ENCODE results near the gene CPNE5. TPM values are rescaled to one million over a fixed set of nuclear protein-coding genes. Genes with fewer than 3 reads are reported as not detected.
A peak's percentile ranks its signal among the peaks of the same experiment; 100 is the strongest.

Gene CPNE5
- total and polyA plus RNA-seq, 9 of the 15 experiments (the other 6 are each of a cell fraction or from before 2014, with no cell fraction given) = 0.14 to 1.0 (median 0.46) TPM; not detected in 2

DNA sequence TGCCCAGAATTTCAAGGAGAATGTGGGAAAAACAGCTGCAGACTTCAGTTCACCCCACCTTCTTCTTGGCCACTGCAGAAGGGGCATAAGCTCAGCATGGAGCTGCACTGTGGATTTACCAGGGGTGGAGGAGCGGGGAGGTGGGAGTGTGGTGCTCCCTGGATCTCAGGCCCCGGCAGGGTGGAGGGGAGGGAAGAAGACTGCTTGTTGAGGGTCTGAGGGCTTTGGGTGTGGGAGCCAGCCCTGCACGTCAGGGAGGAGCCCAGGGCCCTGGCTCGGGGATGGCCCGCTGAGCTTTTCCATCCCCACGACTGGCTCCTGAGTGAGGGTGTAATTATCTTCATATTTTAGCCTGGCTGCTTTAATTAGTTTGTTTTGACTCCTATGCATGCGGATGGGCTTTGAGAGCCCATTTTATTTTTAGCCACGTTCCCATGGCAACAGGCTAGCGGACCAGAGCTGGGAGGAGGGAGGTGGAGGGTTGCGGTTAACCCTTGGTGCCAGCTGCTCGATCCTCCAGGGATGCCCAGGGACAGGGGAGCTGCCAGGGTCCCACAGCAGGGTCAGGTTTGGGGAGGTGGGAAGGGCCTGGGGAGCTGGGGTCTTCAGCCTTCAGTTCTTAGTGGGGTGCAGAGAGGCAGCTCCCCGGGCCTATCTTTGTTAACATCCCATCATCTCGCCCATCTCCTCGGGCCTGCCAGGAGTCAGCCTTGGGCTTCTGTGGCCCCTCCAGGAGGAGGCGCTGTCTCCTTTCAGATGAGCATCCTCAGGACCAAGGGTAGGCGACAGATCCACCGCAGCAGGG, 73.4 kb downstream of the CPNE5 start (continued):
- no peak for TF ChIP-seq U2AF2 (optimal IDR thresholded peaks at IDR 0.05; ENCODE audit: low read depth, low read length)
- TF ChIP-seq, protein P1, sequence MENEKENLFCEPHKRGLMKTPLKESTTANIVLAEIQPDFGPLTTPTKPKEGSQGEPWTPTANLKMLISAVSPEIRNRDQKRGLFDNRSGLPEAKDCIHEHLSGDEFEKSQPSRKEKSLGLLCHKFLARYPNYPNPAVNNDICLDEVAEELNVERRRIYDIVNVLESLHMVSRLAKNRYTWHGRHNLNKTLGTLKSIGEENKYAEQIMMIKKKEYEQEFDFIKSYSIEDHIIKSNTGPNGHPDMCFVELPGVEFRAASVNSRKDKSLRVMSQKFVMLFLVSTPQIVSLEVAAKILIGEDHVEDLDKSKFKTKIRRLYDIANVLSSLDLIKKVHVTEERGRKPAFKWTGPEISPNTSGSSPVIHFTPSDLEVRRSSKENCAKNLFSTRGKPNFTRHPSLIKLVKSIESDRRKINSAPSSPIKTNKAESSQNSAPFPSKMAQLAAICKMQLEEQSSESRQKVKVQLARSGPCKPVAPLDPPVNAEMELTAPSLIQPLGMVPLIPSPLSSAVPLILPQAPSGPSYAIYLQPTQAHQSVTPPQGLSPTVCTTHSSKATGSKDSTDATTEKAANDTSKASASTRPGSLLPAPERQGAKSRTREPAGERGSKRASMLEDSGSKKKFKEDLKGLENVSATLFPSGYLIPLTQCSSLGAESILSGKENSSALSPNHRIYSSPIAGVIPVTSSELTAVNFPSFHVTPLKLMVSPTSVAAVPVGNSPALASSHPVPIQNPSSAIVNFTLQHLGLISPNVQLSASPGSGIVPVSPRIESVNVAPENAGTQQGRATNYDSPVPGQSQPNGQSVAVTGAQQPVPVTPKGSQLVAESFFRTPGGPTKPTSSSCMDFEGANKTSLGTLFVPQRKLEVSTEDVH (IDR thresholded peaks at IDR 0.05; ENCODE audit: low read depth, partially characterized antibody) = no peak
- no peak for TF ChIP-seq MCM7 (IDR thresholded peaks at IDR 0.05)
- TF ChIP-seq, protein P2, sequence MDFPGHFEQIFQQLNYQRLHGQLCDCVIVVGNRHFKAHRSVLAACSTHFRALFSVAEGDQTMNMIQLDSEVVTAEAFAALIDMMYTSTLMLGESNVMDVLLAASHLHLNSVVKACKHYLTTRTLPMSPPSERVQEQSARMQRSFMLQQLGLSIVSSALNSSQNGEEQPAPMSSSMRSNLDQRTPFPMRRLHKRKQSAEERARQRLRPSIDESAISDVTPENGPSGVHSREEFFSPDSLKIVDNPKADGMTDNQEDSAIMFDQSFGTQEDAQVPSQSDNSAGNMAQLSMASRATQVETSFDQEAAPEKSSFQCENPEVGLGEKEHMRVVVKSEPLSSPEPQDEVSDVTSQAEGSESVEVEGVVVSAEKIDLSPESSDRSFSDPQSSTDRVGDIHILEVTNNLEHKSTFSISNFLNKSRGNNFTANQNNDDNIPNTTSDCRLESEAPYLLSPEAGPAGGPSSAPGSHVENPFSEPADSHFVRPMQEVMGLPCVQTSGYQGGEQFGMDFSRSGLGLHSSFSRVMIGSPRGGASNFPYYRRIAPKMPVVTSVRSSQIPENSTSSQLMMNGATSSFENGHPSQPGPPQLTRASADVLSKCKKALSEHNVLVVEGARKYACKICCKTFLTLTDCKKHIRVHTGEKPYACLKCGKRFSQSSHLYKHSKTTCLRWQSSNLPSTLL (IDR thresholded peaks at IDR 0.05) = no peak
- TF ChIP-seq ZNF584 (CRISPR knock-in tag; IDR thresholded peaks at IDR 0.05; ENCODE audit: low read depth) = no peak
- peak; percentile 16; the same call in 1 of the 2 replicates for TF ChIP-seq EP300 (IDR thresholded peaks at IDR 0.05; ENCODE audit: low read length)
- no peak for TF ChIP-seq KAT8 (IDR thresholded peaks at IDR 0.05; ENCODE audit: low read depth)
- no peak for TF ChIP-seq TAF7 (tag; IDR thresholded peaks at IDR 0.05)
- TF ChIP-seq, protein P3, sequence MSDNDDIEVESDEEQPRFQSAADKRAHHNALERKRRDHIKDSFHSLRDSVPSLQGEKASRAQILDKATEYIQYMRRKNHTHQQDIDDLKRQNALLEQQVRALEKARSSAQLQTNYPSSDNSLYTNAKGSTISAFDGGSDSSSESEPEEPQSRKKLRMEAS (CRISPR knock-in tag; IDR thresholded peaks at IDR 0.05) = no peak
- TF ChIP-seq, protein P4, sequence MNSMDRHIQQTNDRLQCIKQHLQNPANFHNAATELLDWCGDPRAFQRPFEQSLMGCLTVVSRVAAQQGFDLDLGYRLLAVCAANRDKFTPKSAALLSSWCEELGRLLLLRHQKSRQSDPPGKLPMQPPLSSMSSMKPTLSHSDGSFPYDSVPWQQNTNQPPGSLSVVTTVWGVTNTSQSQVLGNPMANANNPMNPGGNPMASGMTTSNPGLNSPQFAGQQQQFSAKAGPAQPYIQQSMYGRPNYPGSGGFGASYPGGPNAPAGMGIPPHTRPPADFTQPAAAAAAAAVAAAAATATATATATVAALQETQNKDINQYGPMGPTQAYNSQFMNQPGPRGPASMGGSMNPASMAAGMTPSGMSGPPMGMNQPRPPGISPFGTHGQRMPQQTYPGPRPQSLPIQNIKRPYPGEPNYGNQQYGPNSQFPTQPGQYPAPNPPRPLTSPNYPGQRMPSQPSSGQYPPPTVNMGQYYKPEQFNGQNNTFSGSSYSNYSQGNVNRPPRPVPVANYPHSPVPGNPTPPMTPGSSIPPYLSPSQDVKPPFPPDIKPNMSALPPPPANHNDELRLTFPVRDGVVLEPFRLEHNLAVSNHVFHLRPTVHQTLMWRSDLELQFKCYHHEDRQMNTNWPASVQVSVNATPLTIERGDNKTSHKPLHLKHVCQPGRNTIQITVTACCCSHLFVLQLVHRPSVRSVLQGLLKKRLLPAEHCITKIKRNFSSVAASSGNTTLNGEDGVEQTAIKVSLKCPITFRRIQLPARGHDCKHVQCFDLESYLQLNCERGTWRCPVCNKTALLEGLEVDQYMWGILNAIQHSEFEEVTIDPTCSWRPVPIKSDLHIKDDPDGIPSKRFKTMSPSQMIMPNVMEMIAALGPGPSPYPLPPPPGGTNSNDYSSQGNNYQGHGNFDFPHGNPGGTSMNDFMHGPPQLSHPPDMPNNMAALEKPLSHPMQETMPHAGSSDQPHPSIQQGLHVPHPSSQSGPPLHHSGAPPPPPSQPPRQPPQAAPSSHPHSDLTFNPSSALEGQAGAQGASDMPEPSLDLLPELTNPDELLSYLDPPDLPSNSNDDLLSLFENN (IDR thresholded peaks at IDR 0.05; ENCODE audit: low read depth in 2 of 2, low read length in 2 of 2) = 0 out of 4 replicates have a peak, but pooled peaks of 1 of the 2 experiments have one; percentile 25
- no peak for TF ChIP-seq SAFB (IDR thresholded peaks at IDR 0.05; ENCODE audit: borderline replicate concordance, low read depth, low read length)
- TF ChIP-seq, protein P5, sequence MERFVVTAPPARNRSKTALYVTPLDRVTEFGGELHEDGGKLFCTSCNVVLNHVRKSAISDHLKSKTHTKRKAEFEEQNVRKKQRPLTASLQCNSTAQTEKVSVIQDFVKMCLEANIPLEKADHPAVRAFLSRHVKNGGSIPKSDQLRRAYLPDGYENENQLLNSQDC (CRISPR knock-in tag; IDR thresholded peaks at IDR 0.05) = no peak
- TF ChIP-seq SRSF7 (optimal IDR thresholded peaks at IDR 0.05; ENCODE audit: low read depth, low read length) = no peak
- TF ChIP-seq, protein P6, sequence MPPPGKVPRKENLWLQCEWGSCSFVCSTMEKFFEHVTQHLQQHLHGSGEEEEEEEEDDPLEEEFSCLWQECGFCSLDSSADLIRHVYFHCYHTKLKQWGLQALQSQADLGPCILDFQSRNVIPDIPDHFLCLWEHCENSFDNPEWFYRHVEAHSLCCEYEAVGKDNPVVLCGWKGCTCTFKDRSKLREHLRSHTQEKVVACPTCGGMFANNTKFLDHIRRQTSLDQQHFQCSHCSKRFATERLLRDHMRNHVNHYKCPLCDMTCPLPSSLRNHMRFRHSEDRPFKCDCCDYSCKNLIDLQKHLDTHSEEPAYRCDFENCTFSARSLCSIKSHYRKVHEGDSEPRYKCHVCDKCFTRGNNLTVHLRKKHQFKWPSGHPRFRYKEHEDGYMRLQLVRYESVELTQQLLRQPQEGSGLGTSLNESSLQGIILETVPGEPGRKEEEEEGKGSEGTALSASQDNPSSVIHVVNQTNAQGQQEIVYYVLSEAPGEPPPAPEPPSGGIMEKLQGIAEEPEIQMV (tag; conservative IDR thresholded peaks at IDR 0.05; ENCODE audit: low read depth) = no peak
